GM18951 (cell line): ENCODE measurements around the gene PUSL1.

ENCODE experiments used
- POLR2A ChIP-seq: IDR thresholded peaks from 4 replicates; pipeline ENCODE4 v1.6.1; 2011; ENCODE audit warnings: mild to moderate bottlenecking; ENCODE audit not compliant: insufficient read length, insufficient read depth; ENCODE audit errors: extremely low read depth
- in situ Hi-C: fragments of 300-500 bp; cut with MboI; formaldehyde crosslinking; loops from one replicate; pipeline ENCODE4 v1.12.0; 2022; ENCODE audit warnings: low sequenced_read_pairs, mixed read lengths, inconsistent platforms; ENCODE audit not compliant: unreplicated experiment

The PUSL1 gene

DNA sequence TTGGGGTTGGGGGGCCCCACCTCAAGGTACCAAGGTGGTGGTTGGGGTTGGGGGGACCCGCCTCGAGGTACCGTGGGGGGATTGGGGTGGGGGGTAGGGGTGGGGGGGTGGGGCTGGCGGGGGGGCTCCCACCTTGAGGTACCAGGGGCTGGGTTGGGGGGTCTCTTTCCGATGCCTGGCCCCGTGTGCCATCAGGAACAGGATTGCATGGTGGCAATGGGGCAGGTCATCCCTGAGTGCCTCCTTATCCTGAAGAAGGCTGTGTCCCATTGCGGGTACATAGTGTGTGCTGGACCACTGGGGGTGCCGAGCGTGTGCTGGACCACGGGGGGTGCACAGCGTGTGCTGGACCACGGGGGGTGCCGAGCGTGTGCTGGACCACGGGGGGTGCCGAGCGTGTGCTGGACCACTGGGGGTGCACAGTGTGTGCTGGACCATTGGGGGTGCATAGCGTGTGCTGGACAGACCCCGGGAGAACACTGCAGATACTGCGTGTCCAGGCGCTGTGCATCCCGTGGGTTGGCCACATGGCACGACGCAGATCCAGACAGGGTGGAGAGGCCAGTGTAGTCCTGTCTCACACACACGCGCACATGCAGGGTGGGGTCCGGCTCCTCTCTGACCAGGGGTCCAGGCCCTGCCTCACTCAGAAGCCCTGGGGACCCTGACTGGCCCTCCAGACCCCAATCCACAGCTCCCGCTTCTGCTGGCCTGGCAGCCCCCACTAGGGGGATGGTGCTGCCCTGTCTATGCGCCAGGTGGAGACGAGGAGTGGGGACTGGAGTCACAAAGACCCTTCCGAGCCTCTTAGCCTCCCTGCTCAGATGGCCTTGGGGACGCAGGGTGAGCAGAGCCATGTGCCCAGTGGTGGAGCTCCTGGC is 23.9 kb upstream of the PUSL1 start:
- TF ChIP-seq POLR2A: no peak

DNA sequence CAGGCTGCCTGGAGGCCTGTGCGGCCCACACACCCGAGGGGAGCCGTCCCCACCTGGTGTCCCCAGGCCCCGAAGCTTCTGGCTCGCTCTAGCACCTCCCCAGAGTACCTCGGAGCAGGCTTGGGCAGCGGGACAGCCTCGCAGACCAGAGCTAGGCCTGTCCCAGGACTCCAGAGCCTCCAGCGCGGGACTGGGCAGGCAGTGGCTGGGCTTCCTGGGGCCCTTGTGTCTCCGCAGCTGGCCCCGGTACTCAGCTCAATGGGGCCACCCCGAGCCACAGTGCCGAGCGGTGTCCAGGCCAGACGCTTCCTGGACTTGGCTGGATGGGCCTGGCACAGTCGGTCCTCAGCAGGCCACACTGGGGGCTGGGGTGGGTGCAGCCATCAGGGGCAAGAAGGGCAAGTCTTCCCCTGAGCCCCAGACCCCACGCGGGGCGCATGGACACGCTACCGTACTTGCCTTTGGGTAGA is 23.3 kb upstream of the PUSL1 start:
- TF ChIP-seq POLR2A: no peak
- in situ Hi-C loops: no loop called here

More for the DNA sequence above, 23.9 kb upstream of the PUSL1 start:
- in situ Hi-C loops: no loop called here

DNA sequence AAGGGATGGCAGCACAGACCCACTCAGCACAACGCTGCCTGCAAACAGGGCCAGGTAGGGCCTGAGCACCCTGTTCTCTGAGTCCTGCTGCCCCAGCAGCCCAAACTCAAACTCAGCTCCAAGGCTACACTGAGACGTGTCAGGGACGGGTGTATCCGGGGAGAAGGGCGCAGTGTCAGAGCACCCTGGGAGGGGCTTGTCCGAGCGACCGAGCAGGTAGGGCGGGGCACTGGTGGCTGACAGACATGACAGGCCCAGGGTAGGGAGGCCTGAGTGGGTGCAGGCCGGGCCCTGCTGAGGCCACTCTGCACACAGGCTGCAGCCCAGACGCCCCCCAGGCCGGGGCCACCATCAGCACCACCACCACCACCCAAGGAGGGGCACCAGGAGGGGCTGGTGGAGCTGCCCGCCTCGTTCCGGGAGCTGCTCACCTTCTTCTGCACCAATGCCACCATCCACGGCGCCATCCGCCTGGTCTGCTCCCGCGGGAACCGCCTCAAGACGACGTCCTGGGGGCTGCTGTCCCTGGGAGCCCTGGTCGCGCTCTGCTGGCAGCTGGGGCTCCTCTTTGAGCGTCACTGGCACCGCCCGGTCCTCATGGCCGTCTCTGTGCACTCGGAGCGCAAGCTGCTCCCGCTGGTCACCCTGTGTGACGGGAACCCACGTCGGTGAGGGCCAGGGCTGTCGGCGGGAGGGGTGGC is 22.6 kb upstream of the PUSL1 start:
- TF ChIP-seq POLR2A: no peak
- in situ Hi-C loops: no loop called here

GRCh38 chr1:1286313-1287261 is 21.8 kb upstream of the PUSL1 start:
- in situ Hi-C loops: no loop called here
- no peak for TF ChIP-seq POLR2A

GRCh38 chr1:1287288-1288110 is 20.9 kb upstream of the PUSL1 start:
- in situ Hi-C loops: no loop called here
- no peak for TF ChIP-seq POLR2A

GRCh38 chr1:1290238-1290731 is 18.1 kb upstream of the PUSL1 start:
- TF ChIP-seq POLR2A: no peak

GRCh38 chr1:1291023-1291528 is 17.3 kb upstream of the PUSL1 start:
- TF ChIP-seq POLR2A: no peak
- in situ Hi-C loops: no loop called here

More at GRCh38 chr1:1290238-1290731, 18.1 kb upstream of the PUSL1 start:
- in situ Hi-C loops: no loop called here

- in situ Hi-C loops: no loop called here
- TF ChIP-seq POLR2A: no peak
These were observed 16.6 kb upstream of the PUSL1 start for GRCh38 chr1:1291548-1292441.

DNA sequence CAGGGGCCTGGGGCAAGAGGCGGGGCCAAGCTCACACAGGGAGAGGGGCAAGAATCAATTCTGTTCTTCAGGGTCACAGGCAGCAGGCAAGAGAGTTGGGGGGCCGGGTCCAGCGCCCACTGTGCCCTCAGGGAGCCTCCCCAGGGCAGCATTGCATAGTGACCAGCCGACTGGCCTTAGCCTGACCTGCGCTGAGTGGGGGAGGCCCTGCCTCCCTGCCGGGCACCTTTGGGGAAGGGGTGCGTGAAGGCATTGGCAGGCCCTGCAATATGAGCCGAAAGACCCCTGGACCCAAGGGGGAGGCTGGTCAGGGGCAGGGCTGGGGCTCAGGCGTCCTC is 16.0 kb upstream of the PUSL1 start:
- in situ Hi-C loops: no loop called here
- no peak for TF ChIP-seq POLR2A

- no peak for TF ChIP-seq POLR2A
- in situ Hi-C loops: no loop called here
These were observed 15.5 kb upstream of the PUSL1 start for GRCh38 chr1:1292851-1293250.
